GM23248 (cell line): ENCODE measurements around the gene GTPBP1. TPM values are rescaled to one million over a fixed set of nuclear protein-coding genes. Genes with fewer than 3 reads are reported as not detected.

Experiments
- DNase-seq: peaks from one replicate; pipeline ENCODE4 v3.0.0-alpha.2; 2015
- H2AFZ ChIP-seq: fragments of 200-600 bp; sonication (generic); 2 replicates; pipeline ENCODE4 v1.6.1; 2016; ENCODE audit warnings: antibody characterized with exemption
- H3F3A ChIP-seq: fragments of 200-600 bp; sonication (generic); 2 replicates; pipeline ENCODE4 v1.6.1; 2016; ENCODE audit warnings: mild to moderate bottlenecking, antibody characterized with exemption, mixed run types; ENCODE audit not compliant: insufficient read depth
- H3K27ac ChIP-seq: fragments of 200-600 bp; sonication (generic); 2 replicates; pipeline ENCODE4 v1.5.1; 2016; ENCODE audit warnings: mild to moderate bottlenecking
- H3K27me3 ChIP-seq: fragments of 200-600 bp; sonication (generic); replicated peaks from 2 replicates; pipeline ENCODE4 v1.6.1; 2016; ENCODE audit warnings: mild to moderate bottlenecking; ENCODE audit not compliant: insufficient read depth
- H3K36me3 ChIP-seq: fragments of 200-600 bp; sonication (generic); 2 replicates; pipeline ENCODE4 v1.6.1; 2016; ENCODE audit warnings: low read depth, mild to moderate bottlenecking
- H3K4me1 ChIP-seq: fragments of 200-600 bp; sonication (generic); 2 replicates; pipeline ENCODE4 v1.6.1; 2016; ENCODE audit warnings: mild to moderate bottlenecking; ENCODE audit not compliant: insufficient read depth
- H3K4me2 ChIP-seq: fragments of 200-600 bp; sonication (generic); one replicate; pipeline ENCODE4 v1.6.1; 2016; ENCODE audit warnings: mild to moderate bottlenecking; ENCODE audit not compliant: unreplicated experiment
- H3K4me3 ChIP-seq: fragments of 200-600 bp; sonication (generic); 2 replicates; pipeline ENCODE4 v1.5.1; 2016; ENCODE audit warnings: mild to moderate bottlenecking
- H3K79me2 ChIP-seq: fragments of 200-600 bp; sonication (generic); 2 replicates; pipeline ENCODE4 v1.6.1; 2016; ENCODE audit warnings: mild to moderate bottlenecking; ENCODE audit not compliant: insufficient read depth
- H3K9ac ChIP-seq: fragments of 200-600 bp; sonication (generic); 2 replicates; pipeline ENCODE4 v1.6.1; 2016; ENCODE audit warnings: mild to moderate bottlenecking
- H3K9me2 ChIP-seq: fragments of 200-600 bp; sonication (generic); 2 replicates; pipeline ENCODE4 v1.6.1; 2016; ENCODE audit warnings: mixed run types, mild to moderate bottlenecking, moderate library complexity; ENCODE audit not compliant: insufficient read depth
- H3K9me3 ChIP-seq: fragments of 200-600 bp; sonication (generic); one replicate; pipeline ENCODE4 v1.6.1; 2017; ENCODE audit warnings: low read depth
- H4K20me1 ChIP-seq: fragments of 200-600 bp; sonication (generic); 2 replicates; pipeline ENCODE4 v1.6.0; 2016; ENCODE audit not compliant: insufficient read depth
- EZH2 ChIP-seq: fragments of 200-600 bp; sonication (generic); IDR thresholded peaks from 2 replicates; pipeline ENCODE4 v1.6.1; 2018; ENCODE audit warnings: antibody characterized with exemption, mild to moderate bottlenecking; ENCODE audit not compliant: insufficient read depth, poor library complexity, severe bottlenecking
- EZH2phosphoT487 ChIP-seq: fragments of 200-600 bp; sonication (generic); IDR thresholded peaks from 2 replicates; pipeline ENCODE4 v1.6.1; 2018; ENCODE audit warnings: antibody characterized with exemption, moderate library complexity, mild to moderate bottlenecking, low read depth; ENCODE audit not compliant: insufficient read depth
- WGBS, 2 experiments: methylation state at CpG; one replicate each; pipeline ENCODE4 v1.1.6; 2015 to 2017; ENCODE audit warnings: low lambda C conversion rate in 2 of 2, low coverage in 1 of 2; ENCODE audit errors: missing lambda C conversion rate in 2 of 2; 5-methylcytosine and 5-hydroxymethylcytosine counted together
- in situ Hi-C: fragments of 300-500 bp; cut with MboI; formaldehyde crosslinking; loops from 2 replicates; pipeline ENCODE4 v1.15.0; 2020
- polyA plus RNA-seq: library from polyadenylated mRNA; unstranded; fragments of >200 nt; fragmentation: Nextera tagmentation; extraction: Ambion mirVana; gene quantifications from 2 replicates; pipeline ENCODE4 v1.2.1, GENCODE V29; 2016
- total RNA-seq: library from RNA; depleted of rRNA; stranded (reverse); fragments of >200 nt; shearing (Covaris generic); gene quantifications from 2 replicates; pipeline ENCODE4 v1.2.3, GENCODE V29; 2014

Gene GTPBP1
- total and polyA plus RNA-seq, 2 experiments from 2014 or later, result 10.0 to 26.9 TPM

GRCh38 chr22:38740754-38741153, 35.0 kb downstream of the GTPBP1 start:
- TF ChIP-seq EZH2phosphoT487 (no peak), EZH2 (no peak)
- Histone ChIP-seq H4K20me1 (no peaks in the 10 kb centered on the region), H3K4me1 (peaks cover 4% of the 10 kb centered on the region), H2AFZ (no peak overlapping the region), H3K9ac (no peak overlapping the region), H3F3A (peaks cover 3% of the 10 kb centered on the region), H3K27ac (no peak overlapping the region), H3K27me3 (no peaks in the 10 kb centered on the region), H3K4me2 (no peak overlapping the region), H3K4me3 (no peak overlapping the region), H3K9me3 (no peaks in the 10 kb centered on the region), H3K36me3 (peaks cover 20% of the 10 kb centered on the region; the same call in 1 of the 2 replicates), H3K9me2 (no peaks in the 10 kb centered on the region), H3K79me2 (no peaks in the 10 kb centered on the region)
- WGBS, 2 experiments, result 74 to 78% methylated on average over 8 of the region's 8 CpGs
- DNase-seq, result no peak
- in situ Hi-C loops, result no loop called here

GRCh38 chr22:38741166-38741565, 35.4 kb downstream of the GTPBP1 start:
- WGBS, 2 experiments, result 91% methylated on average over 9 of the region's 9 CpGs

DNA sequence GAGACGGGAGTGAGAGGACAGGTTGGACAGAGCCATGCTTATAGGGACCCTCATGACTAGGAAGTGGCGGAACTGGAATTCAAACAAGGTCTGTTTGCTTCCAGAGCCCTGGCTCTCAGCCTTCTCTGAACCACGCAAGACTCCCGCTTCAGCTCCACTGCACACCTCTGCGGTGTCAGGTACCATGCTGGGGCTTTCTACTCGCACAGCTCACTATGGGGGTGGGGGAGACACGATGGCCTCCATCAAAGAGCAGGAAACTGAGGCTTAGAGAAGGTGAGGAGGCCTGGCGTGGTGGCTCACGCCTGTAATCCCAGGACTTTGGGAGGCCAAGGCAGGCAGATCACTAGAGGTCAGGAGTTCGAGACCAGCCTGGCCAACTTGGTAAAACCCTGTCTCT, 35.8 kb downstream of the GTPBP1 start:
- DNase-seq, result no peak
- in situ Hi-C loops, result no loop called here
- peaks cover 3% of the 10 kb centered on the region for H3F3A ChIP-seq
- H2AFZ ChIP-seq, result no peak overlapping the region
- no peaks in the 10 kb centered on the region for H4K20me1 ChIP-seq
- no peak for TF ChIP-seq EZH2phosphoT487
- no peak for TF ChIP-seq EZH2
- 95 to 97% methylated on average over 10 of the region's 10 CpGs for WGBS, 2 experiments
- H3K4me1 ChIP-seq, result peaks cover 4% of the 10 kb centered on the region
- H3K9ac ChIP-seq, result no peak overlapping the region
- H3K4me3 ChIP-seq, result no peak overlapping the region
- H3K79me2 ChIP-seq, result no peaks in the 10 kb centered on the region
- H3K4me2 ChIP-seq, result no peak overlapping the region
- H3K27me3 ChIP-seq, result no peaks in the 10 kb centered on the region
- H3K36me3 ChIP-seq, result peaks cover 20% of the 10 kb centered on the region; the same call in 1 of the 2 replicates
- H3K9me3 ChIP-seq, result no peaks in the 10 kb centered on the region
- H3K27ac ChIP-seq, result no peak overlapping the region
- H3K9me2 ChIP-seq, result no peaks in the 10 kb centered on the region

More at GRCh38 chr22:38741166-38741565, 35.4 kb downstream of the GTPBP1 start:
- Histone ChIP-seq H3K36me3 (peaks cover 20% of the 10 kb centered on the region; the same call in 1 of the 2 replicates), H3K9me3 (no peaks in the 10 kb centered on the region), H3K9ac (no peak overlapping the region), H3K79me2 (no peaks in the 10 kb centered on the region), H3K4me3 (no peak overlapping the region), H3K4me2 (no peak overlapping the region), H4K20me1 (no peaks in the 10 kb centered on the region), H3K4me1 (peaks cover 4% of the 10 kb centered on the region), H3F3A (peaks cover 3% of the 10 kb centered on the region), H3K9me2 (no peaks in the 10 kb centered on the region), H3K27ac (no peak overlapping the region), H2AFZ (no peak overlapping the region), H3K27me3 (no peaks in the 10 kb centered on the region)
- no peak for DNase-seq
- no peak for TF ChIP-seq EZH2phosphoT487
- no peak for TF ChIP-seq EZH2
- in situ Hi-C loops, result no loop called here

GRCh38 chr22:38742176-38742942, 36.6 kb downstream of the GTPBP1 start:
- WGBS, 2 experiments, result 93 to 95% methylated on average over 25 of the region's 25 CpGs
- H3K27me3 ChIP-seq, result no peaks in the 10 kb centered on the region
- no peaks in the 10 kb centered on the region for H4K20me1 ChIP-seq
- no peaks in the 10 kb centered on the region for H3K79me2 ChIP-seq
- TF ChIP-seq EZH2phosphoT487, result no peak
- no peak for TF ChIP-seq EZH2
- H3F3A ChIP-seq, result peaks cover 3% of the 10 kb centered on the region
- peaks cover 20% of the 10 kb centered on the region; the same call in 1 of the 2 replicates for H3K36me3 ChIP-seq
- no peaks in the 10 kb centered on the region for H3K9me3 ChIP-seq
- H3K27ac ChIP-seq, result no peak overlapping the region
- peaks cover 3% of the 10 kb centered on the region for H3K4me1 ChIP-seq
- no peak overlapping the region for H2AFZ ChIP-seq
- no peak overlapping the region for H3K4me2 ChIP-seq
- no peak overlapping the region for H3K9ac ChIP-seq
- in situ Hi-C loops, result no loop called here
- no peak overlapping the region for H3K4me3 ChIP-seq
- no peaks in the 10 kb centered on the region for H3K9me2 ChIP-seq
- no peak for DNase-seq
